ENCODE measurements around the gene SBF1. TPM values are rescaled to one million over a fixed set of nuclear protein-coding genes. Genes with fewer than 3 reads are reported as not detected.

SBF1 gene
- total and polyA plus RNA-seq, 2 of the 13 experiments (the other 11 are each of a cell fraction or from before 2014, with no cell fraction given): 31.7 to 40.9 TPM

DNA sequence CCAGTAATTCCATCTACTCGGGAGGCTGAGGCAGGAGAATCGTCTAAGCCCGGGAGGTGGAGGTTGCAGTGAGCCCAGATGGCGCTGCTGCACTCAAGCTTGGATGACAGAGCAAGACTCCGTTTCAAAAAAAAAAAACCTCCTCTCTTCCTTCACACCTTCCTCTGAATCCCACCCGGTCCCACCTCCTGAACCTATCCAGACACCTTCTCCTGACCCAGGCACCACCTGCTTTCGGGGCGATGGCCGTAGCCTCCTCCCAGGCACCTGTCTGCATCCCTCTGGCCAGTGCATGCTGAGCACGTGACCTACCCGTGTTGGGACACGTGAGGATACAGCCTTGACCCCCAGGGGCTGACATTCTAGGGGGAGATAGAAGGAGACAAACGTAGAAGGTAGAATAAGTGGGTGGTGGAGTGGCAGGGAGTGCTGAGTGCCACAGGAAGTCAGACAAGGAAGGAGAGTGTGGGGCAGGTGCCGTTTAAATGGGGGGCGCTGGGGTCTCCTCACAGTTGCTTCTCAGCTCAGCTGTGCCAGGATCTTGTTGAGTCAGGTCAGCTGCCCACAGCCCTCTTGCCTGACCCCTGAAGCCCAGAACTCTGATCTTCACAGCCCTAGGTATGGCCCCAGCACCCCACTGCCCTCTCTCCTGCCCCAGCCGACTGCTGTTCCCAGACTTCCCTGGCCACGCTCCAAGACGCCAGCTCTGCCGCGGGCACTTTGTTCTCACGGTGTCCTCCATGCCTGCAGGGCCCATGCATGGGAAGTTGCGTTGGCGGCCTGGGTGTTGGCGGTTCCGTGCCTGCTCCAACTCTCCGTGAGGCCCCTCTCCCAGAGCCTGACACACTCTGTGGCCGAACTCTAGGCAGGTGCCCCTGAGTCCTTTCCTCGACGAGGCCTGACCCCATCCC lies 10.6 kb upstream of the SBF1 start (continued):
- TF ChIP-seq, protein P1, sequence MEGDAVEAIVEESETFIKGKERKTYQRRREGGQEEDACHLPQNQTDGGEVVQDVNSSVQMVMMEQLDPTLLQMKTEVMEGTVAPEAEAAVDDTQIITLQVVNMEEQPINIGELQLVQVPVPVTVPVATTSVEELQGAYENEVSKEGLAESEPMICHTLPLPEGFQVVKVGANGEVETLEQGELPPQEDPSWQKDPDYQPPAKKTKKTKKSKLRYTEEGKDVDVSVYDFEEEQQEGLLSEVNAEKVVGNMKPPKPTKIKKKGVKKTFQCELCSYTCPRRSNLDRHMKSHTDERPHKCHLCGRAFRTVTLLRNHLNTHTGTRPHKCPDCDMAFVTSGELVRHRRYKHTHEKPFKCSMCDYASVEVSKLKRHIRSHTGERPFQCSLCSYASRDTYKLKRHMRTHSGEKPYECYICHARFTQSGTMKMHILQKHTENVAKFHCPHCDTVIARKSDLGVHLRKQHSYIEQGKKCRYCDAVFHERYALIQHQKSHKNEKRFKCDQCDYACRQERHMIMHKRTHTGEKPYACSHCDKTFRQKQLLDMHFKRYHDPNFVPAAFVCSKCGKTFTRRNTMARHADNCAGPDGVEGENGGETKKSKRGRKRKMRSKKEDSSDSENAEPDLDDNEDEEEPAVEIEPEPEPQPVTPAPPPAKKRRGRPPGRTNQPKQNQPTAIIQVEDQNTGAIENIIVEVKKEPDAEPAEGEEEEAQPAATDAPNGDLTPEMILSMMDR (CRISPR knock-in tag; IDR thresholded peaks at IDR 0.05): peak; percentile 37; the same call in 1 of the 2 replicates
- peak; percentile 53 for TF ChIP-seq THAP11 (CRISPR knock-in tag; IDR thresholded peaks at IDR 0.05)
- TF ChIP-seq MZF1 (CRISPR knock-in tag; IDR thresholded peaks at IDR 0.05; ENCODE audit: borderline replicate concordance): no peak
- TF ChIP-seq, protein P2, sequence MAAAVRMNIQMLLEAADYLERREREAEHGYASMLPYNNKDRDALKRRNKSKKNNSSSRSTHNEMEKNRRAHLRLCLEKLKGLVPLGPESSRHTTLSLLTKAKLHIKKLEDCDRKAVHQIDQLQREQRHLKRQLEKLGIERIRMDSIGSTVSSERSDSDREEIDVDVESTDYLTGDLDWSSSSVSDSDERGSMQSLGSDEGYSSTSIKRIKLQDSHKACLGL (CRISPR knock-in tag; IDR thresholded peaks at IDR 0.05): peak; percentile 54; the same call in 1 of the 2 replicates
- TF ChIP-seq SATB2 (CRISPR knock-in tag; IDR thresholded peaks at IDR 0.05): no peak
- peak; percentile 96 for TF ChIP-seq ARID2 (CRISPR knock-in tag; IDR thresholded peaks at IDR 0.05; ENCODE audit: borderline replicate concordance)
- peak; percentile 60; the same call in 1 of the 2 replicates for TF ChIP-seq ZNF430 (CRISPR knock-in tag; IDR thresholded peaks at IDR 0.05)
- no peak for TF ChIP-seq ZSCAN30 (CRISPR knock-in tag; IDR thresholded peaks at IDR 0.05)
- TF ChIP-seq IRF2 (CRISPR knock-in tag; IDR thresholded peaks at IDR 0.05): peak; percentile 58; the same call in 1 of the 2 replicates
- TF ChIP-seq ZNF644 (CRISPR knock-in tag; IDR thresholded peaks at IDR 0.05; ENCODE audit: low read depth): 0 out of 2 replicates have a peak, but pooled peaks have one; percentile 10
- peak; percentile 56; the same call in 1 of the 2 replicates for TF ChIP-seq ZMYM4 (CRISPR knock-in tag; IDR thresholded peaks at IDR 0.05)
- TF ChIP-seq KDM2A (CRISPR knock-in tag; IDR thresholded peaks at IDR 0.05; ENCODE audit: borderline replicate concordance, low read depth): peak; percentile 94
- TF ChIP-seq REXO4 (CRISPR knock-in tag; IDR thresholded peaks at IDR 0.05; ENCODE audit: borderline replicate concordance): 0 out of 2 replicates have a peak, but pooled peaks have one; percentile 49
- TF ChIP-seq REPIN1 (CRISPR knock-in tag; IDR thresholded peaks at IDR 0.05; ENCODE audit: borderline replicate concordance, low read depth): peak; percentile 57; the same call in 1 of the 2 replicates
- no peak for TF ChIP-seq CENPX (CRISPR knock-in tag; IDR thresholded peaks at IDR 0.05)
- TF ChIP-seq ZNF468 (CRISPR knock-in tag; IDR thresholded peaks at IDR 0.05): no peak
- peak; percentile 34 for TF ChIP-seq YY1 (IDR thresholded peaks at IDR 0.05; ENCODE audit: insufficient read depth, insufficient replicate concordance, low read depth, low read length)
- TF ChIP-seq, protein P3, sequence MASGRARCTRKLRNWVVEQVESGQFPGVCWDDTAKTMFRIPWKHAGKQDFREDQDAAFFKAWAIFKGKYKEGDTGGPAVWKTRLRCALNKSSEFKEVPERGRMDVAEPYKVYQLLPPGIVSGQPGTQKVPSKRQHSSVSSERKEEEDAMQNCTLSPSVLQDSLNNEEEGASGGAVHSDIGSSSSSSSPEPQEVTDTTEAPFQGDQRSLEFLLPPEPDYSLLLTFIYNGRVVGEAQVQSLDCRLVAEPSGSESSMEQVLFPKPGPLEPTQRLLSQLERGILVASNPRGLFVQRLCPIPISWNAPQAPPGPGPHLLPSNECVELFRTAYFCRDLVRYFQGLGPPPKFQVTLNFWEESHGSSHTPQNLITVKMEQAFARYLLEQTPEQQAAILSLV (CRISPR knock-in tag; IDR thresholded peaks at IDR 0.05; ENCODE audit: borderline replicate concordance): peak; percentile 91; the same call in 1 of the 2 replicates
- TF ChIP-seq RBM39 (IDR thresholded peaks at IDR 0.05; ENCODE audit: low read depth, low read length, poor library complexity, severe bottlenecking): peak; percentile 15

Measured in HepG2 (cell line).